Esophagus (tissue), 2 donors: ENCODE data around the gene GPT2. TPM values are rescaled to one million over a fixed set of nuclear protein-coding genes. Genes with fewer than 3 reads are reported as not detected.

Experiments
- H3K27ac ChIP-seq, 2 donors: one replicate each; pipeline ENCODE4 v1.5.1; 2013; ENCODE audit warnings: low read depth in 2 of 2, mild to moderate bottlenecking in 2 of 2, inconsistent platforms in 1 of 2, low read length in 1 of 2, moderate library complexity in 1 of 2
- H3K27me3 ChIP-seq, 2 donors: one replicate each; pipeline ENCODE4 v1.6.1; 2013; ENCODE audit warnings: low read length in 2 of 2, control low read depth in 1 of 2, mild to moderate bottlenecking in 1 of 2; ENCODE audit not compliant: insufficient read depth in 2 of 2, control insufficient read depth in 1 of 2
- H3K36me3 ChIP-seq, 2 donors: one replicate each; pipeline ENCODE4 v1.6.1; 2013; ENCODE audit warnings: low read length in 1 of 2; ENCODE audit not compliant: control insufficient read depth in 2 of 2, insufficient read depth in 2 of 2
- H3K4me1 ChIP-seq, 2 donors: one replicate each; pipeline ENCODE4 v1.6.1; 2013; ENCODE audit warnings: low read length in 1 of 2; ENCODE audit not compliant: control insufficient read depth in 2 of 2, insufficient read depth in 2 of 2
- H3K4me3 ChIP-seq, 2 donors: one replicate each; pipeline ENCODE4 v1.5.1; 2013; ENCODE audit warnings: low read length in 2 of 2, mild to moderate bottlenecking in 2 of 2, low read depth in 1 of 2, moderate library complexity in 1 of 2
- H3K9me3 ChIP-seq, 2 donors: one replicate each; pipeline ENCODE4 v1.6.1; 2013; ENCODE audit warnings: mild to moderate bottlenecking in 2 of 2, low read depth in 1 of 2, low read length in 1 of 2, moderate library complexity in 1 of 2; ENCODE audit not compliant: control insufficient read depth in 2 of 2, insufficient read depth in 1 of 2
- WGBS, 2 donors: extraction: QIAGEN DNeasy Blood & Tissue Kit; methylation state at CpG; one replicate each; pipeline ENCODE4 v1.1.7; 2013; 5-methylcytosine and 5-hydroxymethylcytosine counted together
- polyA plus RNA-seq, 2 donors: library from polyadenylated mRNA; stranded (reverse); fragments of 200-250 nt; gene quantifications; one replicate each; pipeline ENCODE4 v1.2.3, GENCODE V29; 2013
- donor health status: healthy with polysubstance abuse.
- donor health status: Bipolar disorder and iron deficiency.

The GPT2 gene
- polyA plus RNA-seq, 2 donors = 53.8 to 65.8 TPM

GRCh38 chr16:46850619-46851555, 33.3 kb upstream of the GPT2 start:
- no peaks in the 10 kb centered on the region for H3K27me3 ChIP-seq
- no peak overlapping the region for H3K4me3 ChIP-seq
- no peak overlapping the region for H3K27ac ChIP-seq
- WGBS, 2 donors = 76 to 85% methylated on average over 5 of the region's 5 CpGs
- no peaks in the 10 kb centered on the region for H3K9me3 ChIP-seq
- H3K4me1 ChIP-seq = peaks cover 0 to 3% of the 10 kb centered on the region in 2 donors
- H3K36me3 ChIP-seq = no peaks in the 10 kb centered on the region

GRCh38 chr16:46852130-46852529, 32.0 kb upstream of the GPT2 start:
- Histone ChIP-seq H3K4me3 (no peak overlapping the region), H3K36me3 (no peaks in the 10 kb centered on the region), H3K27ac (no peak overlapping the region), H3K9me3 (no peaks in the 10 kb centered on the region), H3K4me1 (peaks cover 0 to 3% of the 10 kb centered on the region in 2 donors), H3K27me3 (no peaks in the 10 kb centered on the region)
- 68 to 75% methylated on average over 3 of the region's 3 CpGs for WGBS, 2 donors

- H3K27ac ChIP-seq = peak overlapping the region in 1 of 2 donors; percentile 27
- H3K4me1 ChIP-seq = peaks cover 0 to 3% of the 10 kb centered on the region in 2 donors
- H3K9me3 ChIP-seq = no peaks in the 10 kb centered on the region
- WGBS, 2 donors = 21 to 22% methylated on average over 5 of the region's 5 CpGs
- H3K4me3 ChIP-seq = no peak overlapping the region
- no peaks in the 10 kb centered on the region for H3K27me3 ChIP-seq
- H3K36me3 ChIP-seq = no peaks in the 10 kb centered on the region
Measured at GRCh38 chr16:46853713-46854443, 30.3 kb upstream of the GPT2 start.

DNA sequence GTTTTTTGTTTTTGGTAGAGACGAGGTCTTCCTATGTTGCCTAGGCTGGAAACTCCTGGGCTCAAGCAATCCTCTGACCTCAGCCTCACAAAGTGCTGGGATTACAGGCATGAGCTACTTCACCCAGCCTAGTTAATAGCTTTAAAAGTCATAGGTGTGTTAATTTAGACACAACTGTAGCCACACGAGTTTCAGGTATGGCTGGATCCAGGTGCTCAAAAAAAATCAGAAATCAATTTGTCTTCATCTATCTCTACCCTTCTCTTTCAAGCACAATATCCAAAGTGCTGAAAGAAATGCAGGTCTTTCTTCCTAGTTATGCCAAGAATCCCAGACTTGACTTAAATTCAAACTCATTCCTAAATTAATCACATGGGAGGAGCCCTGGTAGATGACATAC, 29.3 kb upstream of the GPT2 start:
- H3K9me3 ChIP-seq = no peaks in the 10 kb centered on the region
- 79 to 81% methylated on average over 2 of the region's 2 CpGs for WGBS, 2 donors
- H3K27me3 ChIP-seq = no peaks in the 10 kb centered on the region
- peaks cover 0 to 3% of the 10 kb centered on the region in 2 donors for H3K4me1 ChIP-seq
- H3K4me3 ChIP-seq = no peak overlapping the region
- H3K27ac ChIP-seq = no peak overlapping the region
- no peaks in the 10 kb centered on the region for H3K36me3 ChIP-seq

- H3K36me3 ChIP-seq = no peaks in the 10 kb centered on the region
- no peaks in the 10 kb centered on the region for H3K9me3 ChIP-seq
- no peak overlapping the region for H3K27ac ChIP-seq
- 57 to 74% methylated on average over 4 of the region's 4 CpGs for WGBS, 2 donors
- no peaks in the 10 kb centered on the region for H3K27me3 ChIP-seq
- H3K4me1 ChIP-seq = peaks cover 0 to 3% of the 10 kb centered on the region in 2 donors
- H3K4me3 ChIP-seq = no peak overlapping the region
Measured at GRCh38 chr16:46855389-46855788, 28.8 kb upstream of the GPT2 start.

GRCh38 chr16:46857368-46857945, 26.7 kb upstream of the GPT2 start:
- Histone ChIP-seq H3K27me3 (no peaks in the 10 kb centered on the region), H3K36me3 (no peaks in the 10 kb centered on the region), H3K27ac (peak overlapping the region; percentile 55 to 79), H3K4me3 (no peak overlapping the region), H3K4me1 (peaks cover 0 to 3% of the 10 kb centered on the region in 2 donors), H3K9me3 (no peaks in the 10 kb centered on the region)
- 33 to 39% methylated on average over 6 of the region's 6 CpGs for WGBS, 2 donors

DNA sequence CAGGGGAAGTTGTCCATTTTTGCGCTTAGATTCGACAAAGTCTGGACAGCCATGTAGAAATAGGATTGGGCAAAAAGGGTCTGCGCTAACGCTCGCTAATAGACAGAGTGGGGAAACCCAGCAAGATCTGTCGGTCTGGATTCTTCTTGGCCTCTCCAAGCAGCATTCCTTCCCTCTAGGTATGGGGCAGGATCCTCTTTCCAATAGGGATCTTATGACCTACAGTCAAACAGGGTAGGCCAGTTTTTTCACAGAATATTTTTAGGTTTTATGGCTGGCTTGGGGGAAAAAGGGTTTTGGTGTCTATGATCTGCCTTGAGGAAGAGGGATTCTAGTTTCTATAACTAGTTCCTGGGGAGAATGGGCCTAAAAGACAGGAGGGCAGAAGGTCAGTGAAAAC, 26.0 kb upstream of the GPT2 start:
- Histone ChIP-seq H3K4me1 (peaks cover 0 to 3% of the 10 kb centered on the region in 2 donors), H3K4me3 (no peak overlapping the region), H3K9me3 (peaks cover 0 to 2% of the 10 kb centered on the region in 2 donors), H3K27ac (peak overlapping the region; percentile 55 to 79), H3K27me3 (no peaks in the 10 kb centered on the region), H3K36me3 (no peaks in the 10 kb centered on the region)
- 94 to 96% methylated on average over 6 of the region's 6 CpGs for WGBS, 2 donors

- Histone ChIP-seq H3K4me1 (no peaks in the 10 kb centered on the region), H3K9me3 (peaks cover 0 to 2% of the 10 kb centered on the region in 2 donors), H3K36me3 (no peaks in the 10 kb centered on the region), H3K27ac (peak overlapping the region; percentile 87 to 97), H3K4me3 (no peak overlapping the region), H3K27me3 (no peaks in the 10 kb centered on the region)
- 44 to 74% methylated on average over 5 of the region's 5 CpGs for WGBS, 2 donors
Measured at GRCh38 chr16:46859719-46860152, 24.4 kb upstream of the GPT2 start.
